Measurements from ENCODE around the gene GALNT18. TPM values are rescaled to one million over a fixed set of nuclear protein-coding genes. Genes with fewer than 3 reads are reported as not detected.

Gene GALNT18
- total RNA-seq, 4 donors from 2014 or later, result 7.8 to 57.1 (median 17.8) TPM

- TF ChIP-seq, protein P1, sequence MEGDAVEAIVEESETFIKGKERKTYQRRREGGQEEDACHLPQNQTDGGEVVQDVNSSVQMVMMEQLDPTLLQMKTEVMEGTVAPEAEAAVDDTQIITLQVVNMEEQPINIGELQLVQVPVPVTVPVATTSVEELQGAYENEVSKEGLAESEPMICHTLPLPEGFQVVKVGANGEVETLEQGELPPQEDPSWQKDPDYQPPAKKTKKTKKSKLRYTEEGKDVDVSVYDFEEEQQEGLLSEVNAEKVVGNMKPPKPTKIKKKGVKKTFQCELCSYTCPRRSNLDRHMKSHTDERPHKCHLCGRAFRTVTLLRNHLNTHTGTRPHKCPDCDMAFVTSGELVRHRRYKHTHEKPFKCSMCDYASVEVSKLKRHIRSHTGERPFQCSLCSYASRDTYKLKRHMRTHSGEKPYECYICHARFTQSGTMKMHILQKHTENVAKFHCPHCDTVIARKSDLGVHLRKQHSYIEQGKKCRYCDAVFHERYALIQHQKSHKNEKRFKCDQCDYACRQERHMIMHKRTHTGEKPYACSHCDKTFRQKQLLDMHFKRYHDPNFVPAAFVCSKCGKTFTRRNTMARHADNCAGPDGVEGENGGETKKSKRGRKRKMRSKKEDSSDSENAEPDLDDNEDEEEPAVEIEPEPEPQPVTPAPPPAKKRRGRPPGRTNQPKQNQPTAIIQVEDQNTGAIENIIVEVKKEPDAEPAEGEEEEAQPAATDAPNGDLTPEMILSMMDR (IDR thresholded peaks at IDR 0.05; ENCODE audit: low read depth), result no peak
Observed at GRCh38 chr11:11532574-11532973, 89.2 kb downstream of the GALNT18 start.

DNA sequence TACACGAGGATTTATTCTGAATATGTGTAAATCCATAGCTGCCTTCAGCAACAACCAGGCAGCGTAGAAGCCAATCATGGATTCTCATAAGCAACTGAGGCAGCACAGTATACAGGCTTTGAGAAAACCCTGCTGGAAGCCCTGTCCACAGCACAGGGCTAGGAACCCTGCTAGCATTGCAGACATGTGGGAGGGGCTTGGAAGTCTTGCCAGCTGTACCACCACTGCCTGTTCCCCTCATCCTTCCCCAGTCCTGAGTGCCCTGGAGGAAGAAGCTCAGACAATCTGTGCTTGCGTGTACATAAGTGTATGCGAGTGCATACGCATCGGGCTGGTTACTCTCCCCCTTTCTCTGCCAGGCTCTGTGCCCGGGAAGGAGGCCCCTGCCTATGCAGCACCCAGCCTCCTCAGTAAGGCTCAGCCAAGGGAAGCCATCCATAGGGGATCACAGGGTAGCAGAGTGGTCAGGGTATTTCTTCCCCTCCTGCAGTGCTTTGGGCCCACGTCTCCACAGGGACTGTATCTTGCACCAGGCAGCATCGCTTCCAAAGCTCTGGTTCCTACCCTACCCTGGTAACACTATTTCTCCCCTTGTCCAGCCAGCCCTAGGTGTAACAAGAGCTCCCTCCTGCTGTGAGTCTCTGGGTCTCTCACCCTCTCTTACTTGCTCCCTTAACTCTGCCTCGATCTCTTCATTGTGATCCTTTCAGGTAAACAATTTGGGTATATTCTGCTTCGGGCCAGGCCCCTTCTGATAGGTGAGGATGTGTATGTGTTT lies 90.5 kb downstream of the GALNT18 start:
- TF ChIP-seq, protein P1 (IDR thresholded peaks at IDR 0.05; ENCODE audit: low read depth), result no peak

- TF ChIP-seq, protein P1 (IDR thresholded peaks at IDR 0.05; ENCODE audit: low read depth), result no peak
Observed at GRCh38 chr11:11528986-11529385, 92.8 kb downstream of the GALNT18 start.

DNA sequence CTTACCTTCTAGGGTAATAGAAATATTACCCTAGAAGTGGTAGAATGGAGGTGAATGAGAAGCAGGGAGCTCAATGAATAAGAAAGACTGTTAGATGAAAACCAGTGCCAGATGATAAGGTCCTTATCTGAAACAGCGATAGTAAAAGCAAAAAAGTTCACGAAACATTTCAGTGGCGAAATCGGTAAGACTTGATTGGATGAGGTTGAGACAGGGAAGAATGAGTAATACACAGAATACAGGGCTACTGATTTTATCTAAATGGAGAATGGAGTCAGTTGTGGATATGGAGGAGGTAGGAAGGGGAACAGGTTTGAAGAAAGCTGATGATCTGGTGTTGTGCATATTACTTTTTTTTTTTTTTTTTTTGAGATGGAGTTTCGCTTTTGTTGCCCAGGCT lies 96.5 kb downstream of the GALNT18 start:
- TF ChIP-seq, protein P1 (IDR thresholded peaks at IDR 0.05; ENCODE audit: low read depth), result no peak

GRCh38 chr11:11524436-11525061 lies 97.3 kb downstream of the GALNT18 start:
- TF ChIP-seq, protein P1 (IDR thresholded peaks at IDR 0.05; ENCODE audit: low read depth), result no peak

GRCh38 chr11:11522591-11522990 lies 99.2 kb downstream of the GALNT18 start:
- TF ChIP-seq, protein P1 (IDR thresholded peaks at IDR 0.05; ENCODE audit: low read depth), result no peak

- TF ChIP-seq, protein P1 (IDR thresholded peaks at IDR 0.05; ENCODE audit: low read depth), result no peak
Observed at GRCh38 chr11:11521306-11522002, 100.4 kb downstream of the GALNT18 start.

All from subcutaneous adipose tissue (tissue), 4 donors.